ENCODE measurements around the gene CELF2. TPM values are rescaled to one million over a fixed set of nuclear protein-coding genes. Genes with fewer than 3 reads are reported as not detected.

Gene CELF2
- total RNA-seq, 4 donors from 2014 or later = 28.7 to 55.4 (median 35.0) TPM

- Histone ChIP-seq H3K9me3 (no peaks in the 10 kb centered on the region), H3K36me3 (no peaks in the 10 kb centered on the region), H3K27me3 (no peaks in the 10 kb centered on the region), H3K27ac (no peak overlapping the region), H3K4me3 (replicated peaks in 1 of 3) (no peak overlapping the region), H3K4me1 (peaks cover 11 to 18% of the 10 kb centered on the region in 2 donors)
- TF ChIP-seq POLR2A (IDR thresholded peaks at IDR 0.05) (no peak), CTCF (IDR thresholded peaks at IDR 0.05) (no peak)
- no peak for DNase-seq
- intact Hi-C loops (cut with DNase I) = no loop called here
- WGBS, 2 donors = 95% methylated on average over 6 of the region's 6 CpGs
These were observed 2.9 kb downstream of the CELF2 start for GRCh38 chr10:11020548-11020942.

GRCh38 chr10:11022213-11022612, 4.5 kb downstream of the CELF2 start:
- intact Hi-C loops (cut with DNase I) = no loop called here
- H3K27ac ChIP-seq = no peak overlapping the region
- no peaks in the 10 kb centered on the region for H3K36me3 ChIP-seq
- DNase-seq = no peak
- H3K27me3 ChIP-seq = no peaks in the 10 kb centered on the region
- peaks cover 4 to 11% of the 10 kb centered on the region in 2 donors for H3K4me1 ChIP-seq
- 80 to 86% methylated on average over 2 of the region's 2 CpGs for WGBS, 2 donors
- no peaks in the 10 kb centered on the region for H3K9me3 ChIP-seq
- no peak for TF ChIP-seq POLR2A (IDR thresholded peaks at IDR 0.05)
- TF ChIP-seq CTCF (IDR thresholded peaks at IDR 0.05) = no peak
- no peak overlapping the region for H3K4me3 ChIP-seq (replicated peaks in 1 of 3)

GRCh38 chr10:11023009-11023953, 5.6 kb downstream of the CELF2 start:
- WGBS, 2 donors = 91 to 95% methylated on average over 10 of the region's 10 CpGs
- Histone ChIP-seq H3K4me1 (peaks cover 4 to 9% of the 10 kb centered on the region in 2 donors), H3K27ac (no peak overlapping the region), H3K36me3 (no peaks in the 10 kb centered on the region), H3K9me3 (no peaks in the 10 kb centered on the region), H3K27me3 (no peaks in the 10 kb centered on the region), H3K4me3 (replicated peaks in 1 of 3) (no peak overlapping the region)
- no peak for DNase-seq
- no peak for TF ChIP-seq CTCF (IDR thresholded peaks at IDR 0.05)
- TF ChIP-seq POLR2A (IDR thresholded peaks at IDR 0.05) = no peak
- intact Hi-C loops (cut with DNase I) = no loop called here

- Histone ChIP-seq H3K36me3 (no peaks in the 10 kb centered on the region), H3K9me3 (no peaks in the 10 kb centered on the region), H3K4me1 (no peaks in the 10 kb centered on the region), H3K4me3 (replicated peaks in 1 of 3) (no peak overlapping the region), H3K27me3 (no peaks in the 10 kb centered on the region), H3K27ac (no peak overlapping the region)
- intact Hi-C loops (cut with DNase I) = no loop called here
- TF ChIP-seq CTCF (IDR thresholded peaks at IDR 0.05) (no peak), POLR2A (IDR thresholded peaks at IDR 0.05) (no peak)
- 100% methylated on average over 1 of the region's 1 CpG for WGBS, 2 donors
- DNase-seq = no peak
These were observed 6.9 kb downstream of the CELF2 start for GRCh38 chr10:11024596-11024995.

GRCh38 chr10:11025978-11026377, 8.3 kb downstream of the CELF2 start:
- Histone ChIP-seq H3K9me3 (no peaks in the 10 kb centered on the region), H3K27ac (no peak overlapping the region), H3K36me3 (no peaks in the 10 kb centered on the region), H3K27me3 (no peaks in the 10 kb centered on the region), H3K4me1 (no peaks in the 10 kb centered on the region), H3K4me3 (replicated peaks in 1 of 3) (no peak overlapping the region)
- no peak for DNase-seq
- TF ChIP-seq CTCF (IDR thresholded peaks at IDR 0.05) (no peak), POLR2A (IDR thresholded peaks at IDR 0.05) (no peak)
- 82 to 83% methylated on average over 7 of the region's 7 CpGs for WGBS, 2 donors
- intact Hi-C loops (cut with DNase I) = no loop called here

All from thyroid gland (tissue), 4 donors.